ENCODE results near the gene ANKRD28.
"Not testable (repeated sequence)": the region's sequence is repeated elsewhere in the genome, so short reads cannot be mapped to it uniquely, and the experiment has no call there.

ANKRD28 gene

DNA sequence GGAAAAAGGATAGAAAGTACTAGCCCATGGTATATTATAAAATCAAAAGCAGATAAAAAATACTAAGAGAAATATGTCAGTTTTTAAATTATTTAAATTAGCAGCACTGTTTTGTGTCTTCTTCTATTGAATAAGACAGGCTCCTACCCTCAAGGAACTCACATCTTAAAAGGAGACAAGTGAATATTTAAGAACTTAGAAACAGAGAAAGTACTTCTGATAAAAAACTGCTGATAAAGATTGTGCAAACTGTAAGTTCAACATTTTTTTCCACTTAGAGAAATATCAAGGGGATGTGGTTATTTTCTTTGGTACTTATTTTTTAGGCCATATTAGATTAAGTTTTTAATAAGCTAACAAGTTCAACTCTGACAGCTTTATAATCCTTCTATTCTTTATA, 3.0 kb upstream of the ANKRD28 start:
- DNase-seq = no peak

- no peak for DNase-seq
Observed at GRCh38 chr3:15800327-15800726, 2.5 kb upstream of the ANKRD28 start.

DNA sequence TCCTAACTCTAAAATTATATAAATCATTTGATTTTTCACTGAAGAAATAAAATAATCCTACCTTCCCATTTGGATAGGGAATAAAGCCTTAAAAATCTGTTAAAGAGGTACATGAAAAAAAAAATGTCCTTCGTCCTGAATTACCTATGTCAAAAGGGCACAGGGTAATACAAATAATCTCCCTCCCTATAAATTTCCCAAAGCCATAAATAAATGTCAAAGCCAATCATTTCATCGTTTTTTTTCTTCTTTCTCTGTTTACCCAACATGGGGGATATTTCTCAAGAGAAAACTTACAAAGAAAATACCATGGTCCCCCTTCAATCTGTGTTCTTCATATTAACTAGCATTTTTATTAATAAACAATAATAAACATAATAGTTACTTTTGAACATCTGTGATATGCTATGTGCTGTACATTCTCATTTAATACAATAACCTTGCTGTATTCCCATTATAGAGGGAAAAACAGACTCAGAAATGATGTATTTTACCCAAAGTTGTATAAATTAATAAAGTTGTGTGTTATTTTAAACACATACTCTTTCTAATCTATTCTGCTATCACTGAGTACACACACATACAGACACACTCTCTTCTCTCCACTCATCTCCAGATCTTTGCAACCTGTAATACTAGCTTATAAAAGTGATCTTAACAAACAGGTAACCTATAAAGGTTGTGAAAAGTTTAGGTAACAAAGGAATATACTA, 910 bp upstream of the ANKRD28 start:
- DNase-seq = no peak

DNA sequence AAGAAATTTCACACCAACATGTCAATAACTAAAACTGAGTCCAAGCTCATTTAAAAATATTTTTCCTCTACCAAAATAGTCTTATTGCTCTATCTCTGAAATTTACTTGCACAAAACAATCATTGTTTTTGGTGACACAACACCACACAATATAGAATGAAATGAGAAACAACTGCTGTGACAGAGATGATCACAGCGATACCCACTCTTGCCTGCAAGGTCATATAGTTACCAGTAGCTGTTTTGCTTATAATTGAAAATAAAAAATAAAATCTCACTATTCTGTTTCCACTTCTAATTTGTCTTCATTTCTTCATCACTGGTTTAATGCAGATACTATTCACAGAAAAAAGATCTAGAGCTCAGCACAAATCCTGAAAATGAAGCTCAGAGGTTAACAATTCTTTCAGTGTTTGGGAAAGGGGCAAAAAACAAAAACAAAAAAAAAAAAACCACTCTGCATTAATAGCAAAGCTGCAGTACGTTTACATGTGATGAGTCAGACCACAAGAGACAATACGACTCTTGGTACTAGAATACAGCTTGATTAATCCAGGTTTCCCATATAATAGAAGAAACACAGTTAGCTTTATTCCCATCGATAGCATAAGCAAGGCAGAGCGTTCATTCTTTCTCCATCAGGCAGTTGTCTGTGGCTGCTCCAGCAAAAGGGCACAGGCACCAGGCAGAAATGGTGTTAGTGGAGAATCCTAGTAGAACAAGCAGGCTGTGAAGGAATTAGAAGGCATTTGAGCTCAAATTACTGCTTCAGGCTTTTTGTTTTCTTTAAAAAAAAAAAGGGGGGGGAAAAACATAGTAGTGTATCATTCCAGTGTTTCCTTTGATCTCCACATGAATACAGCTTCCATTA, 773 bp downstream of the ANKRD28 start:
- DNase-seq = no peak

DNA sequence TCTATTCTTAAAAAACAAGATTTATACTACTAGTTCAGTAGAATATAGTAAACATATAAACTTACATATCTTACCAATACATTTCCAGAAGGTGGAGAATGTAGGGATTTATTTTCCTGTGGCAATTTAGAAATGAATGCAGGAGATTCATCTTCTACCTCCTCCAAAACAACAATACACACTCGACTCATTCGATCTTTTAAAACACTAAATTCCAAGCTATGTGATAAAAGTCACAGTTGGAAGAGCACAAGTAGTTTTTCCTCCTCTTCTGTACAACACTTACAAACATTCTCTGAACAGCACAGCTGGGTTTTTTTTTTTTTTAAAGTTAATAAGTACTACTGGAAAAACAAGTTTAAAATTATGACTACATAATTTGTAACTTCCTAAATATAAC, 1.4 kb downstream of the ANKRD28 start:
- DNase-seq = no peak

- DNase-seq = no peak
Observed at GRCh38 chr3:15795651-15796308, 2.0 kb downstream of the ANKRD28 start.

DNA sequence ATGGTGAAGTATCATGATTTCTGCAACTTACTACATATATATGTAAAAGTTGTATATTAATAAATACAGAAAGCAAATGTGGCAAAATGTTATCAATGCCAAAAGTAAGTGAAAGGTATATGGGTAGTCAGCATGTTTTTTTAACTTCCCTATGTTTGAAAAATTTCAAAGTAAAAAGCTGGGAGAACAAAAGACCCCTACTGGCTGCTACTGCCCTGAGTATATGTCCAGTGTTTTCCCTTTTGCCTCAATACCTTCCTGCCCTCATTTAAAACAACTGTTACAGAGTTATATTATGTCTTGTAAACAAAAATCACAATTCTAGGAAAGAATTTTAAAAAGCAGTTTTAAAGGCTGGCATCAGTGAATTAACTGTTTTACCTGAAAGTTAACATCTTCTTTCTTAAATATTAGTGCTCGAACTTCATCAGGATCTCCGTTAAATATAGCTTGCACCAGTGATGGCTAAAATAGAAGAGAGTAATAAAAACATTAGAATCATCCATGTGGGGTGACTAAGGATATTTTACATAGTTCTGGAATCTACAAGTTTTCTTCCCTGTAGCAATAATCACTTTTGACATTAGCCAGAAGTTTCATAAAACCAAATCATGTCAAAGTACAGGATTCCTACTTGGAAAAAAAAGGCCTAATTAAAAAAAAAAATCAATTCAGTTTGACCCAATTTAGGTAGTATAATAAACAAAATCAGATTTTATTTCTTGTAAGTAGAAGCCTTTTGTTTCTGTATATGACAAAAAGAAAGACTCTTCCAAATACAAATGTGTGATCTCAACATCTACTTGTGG, 2.7 kb downstream of the ANKRD28 start:
- DNase-seq = no peak

GRCh38 chr3:15794303-15794771, 3.4 kb downstream of the ANKRD28 start:
- DNase-seq = no peak

DNA sequence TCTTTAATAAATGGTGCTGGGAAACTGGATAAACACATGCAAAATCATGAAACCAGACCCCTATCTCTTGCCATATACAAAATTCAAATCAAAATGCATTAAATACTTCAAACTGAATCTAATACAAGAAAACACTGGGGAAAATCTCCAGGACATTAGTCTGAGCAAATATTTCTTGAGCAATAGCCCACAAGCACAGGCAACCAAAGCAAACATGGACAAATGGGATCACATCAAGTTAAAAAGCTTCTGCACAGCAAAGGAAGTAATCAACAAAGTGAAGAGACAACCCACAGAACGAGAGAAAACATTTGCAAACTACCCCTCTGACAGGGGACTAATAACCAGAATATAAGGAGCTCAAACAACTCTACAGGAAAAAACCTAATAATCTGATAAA, 6.3 kb downstream of the ANKRD28 start:
- DNase-seq = no peak

DNA sequence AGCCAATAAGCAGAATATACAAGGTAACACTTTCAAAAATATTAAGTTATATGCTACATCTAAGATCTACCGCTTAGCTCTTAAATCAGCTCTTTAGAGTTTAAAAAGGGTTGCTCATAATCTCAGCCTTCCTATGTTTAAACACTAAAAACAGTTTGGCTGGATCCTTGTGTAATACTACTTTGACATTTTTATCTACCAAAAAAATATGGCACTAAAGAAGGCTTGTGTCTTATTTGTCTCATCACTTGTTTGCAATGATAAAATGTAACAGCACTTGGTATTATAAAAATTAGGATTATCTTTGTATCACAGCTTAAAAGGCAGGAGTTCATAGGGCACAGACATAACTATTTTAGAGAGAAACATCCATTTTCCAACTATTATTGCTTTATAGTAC, 9.8 kb downstream of the ANKRD28 start:
- no peak for DNase-seq

DNA sequence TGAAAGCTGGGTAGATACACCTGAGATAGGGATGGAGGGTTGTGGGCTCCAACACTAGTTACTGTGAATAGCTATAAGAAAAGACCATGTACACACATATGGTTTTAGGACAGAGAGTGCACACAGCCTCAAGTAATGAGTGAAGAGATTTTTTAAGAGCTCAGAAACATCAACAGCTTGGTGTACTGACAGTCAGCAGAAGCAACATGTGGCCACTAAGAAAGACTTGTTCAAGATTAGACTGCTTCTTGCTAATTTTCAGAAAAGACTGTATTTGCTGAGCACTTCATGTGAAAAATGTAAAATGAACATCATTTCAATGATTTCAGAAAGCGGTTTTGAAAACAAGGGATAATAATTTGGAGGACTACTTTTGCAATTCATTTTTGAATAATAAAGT, 10.3 kb downstream of the ANKRD28 start:
- DNase-seq = no peak

DNA sequence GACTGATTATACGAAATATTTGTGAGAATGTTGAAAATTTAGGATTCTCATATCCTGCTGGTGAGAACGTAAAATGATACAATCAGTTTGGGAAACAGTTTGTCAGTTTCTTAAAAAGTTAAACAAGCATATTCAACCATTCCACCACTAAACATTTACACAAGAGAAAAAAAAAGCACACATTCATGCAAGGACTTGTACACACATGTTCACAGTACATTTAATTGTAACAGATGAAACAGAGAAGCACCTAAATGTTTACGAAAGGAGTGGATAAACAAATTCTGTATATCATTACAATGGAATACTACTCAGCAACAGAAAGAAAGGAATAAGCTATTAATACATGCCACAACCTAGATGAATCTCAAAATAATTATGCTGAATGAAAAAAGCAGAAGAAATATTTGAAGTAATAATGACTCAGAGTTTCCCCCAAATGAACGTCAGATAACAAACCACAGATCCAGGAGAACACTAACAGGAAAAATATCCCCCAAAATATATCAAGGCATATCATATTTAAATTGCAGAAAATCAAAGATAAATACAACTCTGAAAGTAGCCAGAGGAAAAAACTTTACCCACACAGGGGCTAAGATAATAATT, 14.3 kb downstream of the ANKRD28 start:
- DNase-seq = no peak

DNA sequence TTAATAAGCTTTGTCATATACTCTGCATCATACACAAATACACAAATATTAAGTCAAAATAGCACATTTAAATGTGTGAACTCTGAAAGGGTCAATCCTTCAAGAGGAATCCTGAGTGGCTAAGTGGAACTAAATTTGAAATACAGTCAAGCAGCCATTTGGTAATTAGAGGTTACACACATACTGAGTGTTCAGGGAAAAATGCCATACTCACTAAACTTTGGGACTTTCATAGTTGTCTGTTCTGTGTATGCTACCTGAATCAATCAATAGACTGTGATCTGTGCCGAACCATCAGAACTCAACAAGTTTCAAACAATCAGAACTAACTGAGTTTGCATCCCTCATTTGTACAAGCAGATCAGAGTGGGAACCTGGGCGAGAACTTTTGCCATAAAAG, 15.3 kb downstream of the ANKRD28 start:
- no peak for DNase-seq

GRCh38 chr3:15781637-15782402, 16.0 kb downstream of the ANKRD28 start:
- DNase-seq = no peak

DNA sequence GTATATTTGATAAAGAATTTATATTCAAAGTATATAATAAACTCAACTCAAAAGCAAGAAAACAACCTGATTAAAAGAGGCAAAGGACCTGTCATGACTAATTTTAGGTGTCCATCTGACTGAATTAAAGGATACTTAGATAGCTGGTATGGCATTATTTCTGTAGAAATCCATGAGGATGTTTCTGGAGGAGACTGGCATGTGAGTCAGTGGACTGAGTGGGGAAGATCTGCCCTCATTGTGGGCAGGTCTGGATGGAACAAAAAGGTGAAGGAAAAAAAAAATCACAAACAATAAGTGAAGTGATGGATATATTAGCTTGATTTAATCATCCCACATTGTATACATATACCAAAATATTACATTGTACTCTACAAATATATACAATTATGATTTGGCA, 16.6 kb downstream of the ANKRD28 start:
- DNase-seq = no peak

DNA sequence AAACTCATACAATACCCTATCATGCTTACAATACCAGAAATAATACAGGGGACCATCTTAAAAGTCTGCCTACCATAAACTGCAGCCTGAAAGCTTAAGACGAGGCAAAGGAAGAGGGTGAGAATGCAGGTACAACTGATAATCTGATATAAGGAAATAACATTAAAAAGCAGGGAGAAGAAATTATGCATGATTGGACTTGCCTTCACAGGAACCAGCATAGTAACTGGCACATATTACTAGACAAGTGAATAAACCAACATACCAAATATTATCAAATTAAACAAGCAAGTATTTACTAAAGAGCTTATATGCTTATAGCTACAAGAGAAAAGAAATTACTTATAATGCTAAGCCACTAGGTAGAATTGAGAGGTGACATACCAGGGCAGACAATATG, 18.7 kb downstream of the ANKRD28 start:
- no peak for DNase-seq

GRCh38 chr3:15778332-15778858, 19.4 kb downstream of the ANKRD28 start:
- DNase-seq = no peak

DNA sequence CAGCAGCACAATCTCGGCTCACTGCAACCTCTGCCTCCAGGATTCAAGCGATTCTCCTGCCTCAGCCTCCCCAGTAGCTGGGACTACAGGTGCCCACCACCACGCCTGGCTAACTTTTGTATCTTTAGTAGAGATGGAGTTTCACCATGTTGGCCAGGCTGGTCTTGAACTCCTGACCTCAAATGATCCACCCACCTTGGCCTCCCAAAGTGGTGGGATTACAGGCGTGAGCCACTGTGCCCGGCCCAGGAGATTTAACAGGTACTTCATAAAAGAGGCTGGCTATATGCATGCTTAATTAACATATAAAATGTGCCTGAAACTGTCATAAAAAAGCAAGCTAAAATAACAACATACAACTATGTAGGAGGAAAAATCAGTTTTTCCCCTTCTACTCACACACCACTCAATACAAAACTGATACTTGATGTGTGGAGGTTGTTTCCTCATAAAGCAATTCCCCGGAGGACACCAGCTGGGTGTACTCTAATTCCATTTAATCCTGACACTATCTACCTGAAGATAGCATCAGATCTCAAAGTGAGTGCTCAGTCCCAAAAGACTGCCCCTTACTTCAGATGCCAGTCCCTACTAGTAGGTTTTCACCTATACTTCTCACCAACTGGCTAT, 22.7 kb downstream of the ANKRD28 start:
- DNase-seq = not testable (repeated sequence)

GRCh38 chr3:15771444-15771843, 26.3 kb downstream of the ANKRD28 start:
- no peak for DNase-seq

GRCh38 chr3:15769256-15769915, 28.4 kb downstream of the ANKRD28 start:
- DNase-seq = no peak

Data from activated naive CD4-positive, alpha-beta T cell treated with anti-CD3 and anti-CD28 coated beads, Interleukin-2, amount 50 U/mL, for 16 hours (primary cell).